B cell (primary cell): ENCODE data around the gene GGTLC1. TPM values are rescaled to one million over a fixed set of nuclear protein-coding genes. Genes with fewer than 3 reads are reported as not detected.
"Not testable (repeated sequence)": the region's sequence is repeated elsewhere in the genome, so short reads cannot be mapped to it uniquely, and the experiment has no call there.

ENCODE experiments used
- ATAC-seq: fragments of 200-7000 bp; cut with Tn5 transposase; one replicate; pipeline ENCODE4 v1.10.0; 2021; ENCODE audit warnings: low read depth, mild to moderate bottlenecking, moderate number of reproducible peaks, moderate library complexity
- CTCF ChIA-PET: fragments of 350-600 bp; sonication (Branson Sonifier 250); formaldehyde crosslinking; loops from one replicate; lab custom pipeline; 2021; ENCODE audit warnings: antibody characterized with exemption, inconsistent platforms; lab: Charles Lee
- POLR2A ChIA-PET: fragments of 350-600 bp; sonication (Branson Sonifier 250); formaldehyde crosslinking; loops from one replicate; lab custom pipeline; 2021; ENCODE audit warnings: antibody characterized with exemption; lab: Charles Lee
- DNase-seq: peaks from one replicate; pipeline ENCODE4 v3.0.0; 2013
- H2AFZ ChIP-seq: 2 replicates; pipeline ENCODE4 v1.6.1; 2012; ENCODE audit warnings: mild to moderate bottlenecking, low read depth, low read length; ENCODE audit not compliant: insufficient read depth, poor library complexity, severe bottlenecking
- H3K27ac ChIP-seq, 2 donors: 1 replicate in 1 of 2; 2 replicates in 1 of 2; pipeline ENCODE4 v1.5.1; 2012 to 2013; ENCODE audit warnings: low read length in 2 of 2, mild to moderate bottlenecking in 2 of 2, moderate library complexity in 1 of 2
- H3K27me3 ChIP-seq, 4 experiments: fragments of 200-600 bp in 1 of 4; sonication (generic) in 1 of 4; replicated peaks in 1 of 4; 1 replicate in 2 of 4; 2 replicates in 2 of 4; pipeline versions ENCODE4 v1.6.1 to v1.7.0; 2013 to 2016; ENCODE audit warnings: low read length in 3 of 4, mild to moderate bottlenecking in 2 of 4, mixed read lengths in 1 of 4, moderate library complexity in 1 of 4; ENCODE audit not compliant: insufficient read depth in 4 of 4, control insufficient read depth in 3 of 4; ENCODE audit errors: control extremely low read depth in 1 of 4
- H3K36me3 ChIP-seq, 2 experiments: replicated peaks in 1 of 2; 1 replicate in 1 of 2; 2 replicates in 1 of 2; pipeline versions ENCODE4 v1.6.1 to v1.7.1; 2013; ENCODE audit warnings: low read length in 1 of 2; ENCODE audit not compliant: insufficient read depth in 2 of 2, control insufficient read depth in 1 of 2; ENCODE audit errors: control extremely low read depth in 1 of 2, extremely low read depth in 1 of 2
- H3K4me1 ChIP-seq, 2 donors: fragments of 200-600 bp in 1 of 2; sonication (generic) in 1 of 2; 1 replicate in 1 of 2; 2 replicates in 1 of 2; pipeline versions ENCODE4 v1.5.1 to v1.6.1; 2013 to 2017; ENCODE audit warnings: low read length in 2 of 2; ENCODE audit not compliant: control insufficient read depth in 2 of 2, insufficient read depth in 2 of 2
- H3K4me2 ChIP-seq: replicated peaks from 2 replicates; pipeline ENCODE3; 2012; ENCODE audit warnings: mild to moderate bottlenecking, low read depth, low read length; ENCODE audit not compliant: poor library complexity, severe bottlenecking
- H3K4me3 ChIP-seq, 5 experiments: fragments of 200-600 bp in 1 of 5; sonication (generic) in 1 of 5; 1 replicate in 3 of 5; 2 replicates in 2 of 5; pipeline versions ENCODE4 v1.5.1 to v1.7.0; 2011 to 2016; ENCODE audit warnings: low read length in 4 of 5, mild to moderate bottlenecking in 4 of 5, low read depth in 2 of 5, control low read depth in 1 of 5, moderate library complexity in 1 of 5; ENCODE audit not compliant: insufficient read depth in 1 of 5; ENCODE audit errors: control extremely low read depth in 1 of 5, extremely low read depth in 1 of 5
- H3K79me2 ChIP-seq: fragments of 200-600 bp; sonication (generic); one replicate; pipeline ENCODE4 v1.6.0; 2016; ENCODE audit warnings: low read length; ENCODE audit not compliant: control insufficient read depth, insufficient read depth
- H3K9ac ChIP-seq: fragments of 200-600 bp; sonication (generic); 2 replicates; pipeline ENCODE4 v1.6.1; 2017; ENCODE audit warnings: mild to moderate bottlenecking, low read length, moderate library complexity
- H3K9me3 ChIP-seq, 3 donors: one replicate each; pipeline versions ENCODE4 v1.6.1 to v1.7.1; 2013; ENCODE audit warnings: low read length in 2 of 3; ENCODE audit not compliant: control insufficient read depth in 2 of 3, insufficient read depth in 1 of 3; ENCODE audit errors: control extremely low read depth in 1 of 3
- H4K20me1 ChIP-seq: 2 replicates; pipeline ENCODE4 v1.6.0; 2012; ENCODE audit warnings: mild to moderate bottlenecking, low read length; ENCODE audit not compliant: insufficient read depth, control insufficient read depth, poor library complexity, severe bottlenecking
- H3K27ac Mint-ChIP-seq: one replicate; pipeline ENCODE4 v1.8.0; 2021; ENCODE audit warnings: mixed read lengths
- H3K27me3 Mint-ChIP-seq: one replicate; pipeline ENCODE4 v1.8.0; 2021; ENCODE audit warnings: mixed read lengths
- H3K4me1 Mint-ChIP-seq: one replicate; pipeline ENCODE4 v1.8.0; 2021; ENCODE audit warnings: mixed read lengths
- H3K4me3 Mint-ChIP-seq: one replicate; pipeline ENCODE4 v1.8.0; 2021; ENCODE audit warnings: mixed read lengths
- H3K9me3 Mint-ChIP-seq: one replicate; pipeline ENCODE4 v1.8.0; 2022; ENCODE audit warnings: mixed read lengths; ENCODE audit not compliant: insufficient read depth
- EZH2 ChIP-seq: IDR thresholded peaks from 2 replicates; pipeline ENCODE4 v1.6.1; 2012; ENCODE audit warnings: borderline replicate concordance, low read depth, mild to moderate bottlenecking, moderate library complexity, low read length; ENCODE audit not compliant: insufficient read depth, poor library complexity, severe bottlenecking
- WGBS: methylation state at CpG from one replicate; pipeline ENCODE4 v1.1.5; 2013; ENCODE audit warnings: missing lambda C conversion rate; ENCODE audit not compliant: insufficient coverage; 5-methylcytosine and 5-hydroxymethylcytosine counted together
- intact Hi-C: fragments of 100-400 bp; cut with micrococcal nuclease; formaldehyde crosslinking; loops from one replicate; pipeline ENCODE4 v1.10.0; 2022
- polyA plus RNA-seq: library from polyadenylated mRNA; depleted of rRNA; stranded (reverse); fragments of >200 nt; gene quantifications from 2 replicates; pipeline ENCODE4 v1.2.3, GENCODE V29; 2012
- total RNA-seq, 2 donors: library from RNA; stranded (reverse); fragments of 120-200 nt in 1 of 2; gene quantifications; 1 replicate in 1 of 2; 2 replicates in 1 of 2; pipeline versions ENCODE4 v1.2.3 to v1.2.4, GENCODE V29; 2013 to 2022
- TF ChIP-seq, protein P1 (sequence below): fragments of 200-600 bp; IDR thresholded peaks from one replicate; pipeline ENCODE4 v1.8.0; 2022; ENCODE audit warnings: antibody characterized with exemption, mild to moderate bottlenecking

GGTLC1 gene
- total and polyA plus RNA-seq, 2 donors (not counting 1 experiment from before 2014, with no cell fraction given): not detected

- ChIA-PET CTCF (interaction anchor here (1.1 to 1.5 kb wide), 2 partner anchors 10 to 58 kb away, joined by 3 read pairs; no protein-coding TSS in a partner anchor), POLR2A (no interaction called here)
- intact Hi-C loops: loop anchor here (1.0 to 5.0 kb wide), 4 partner anchors 59 to 1659 kb away; no protein-coding TSS in a partner anchor
- no CpG with 5 or more reads among the region's 11 CpGs for WGBS
- peak; percentile 53 for DNase-seq
- Histone ChIP-seq H3K79me2 (no peaks in the 10 kb centered on the region), H3K27ac (no peak overlapping the region), H3K4me1 (no peaks in the 10 kb centered on the region), H3K4me2 (no peak overlapping the region), H4K20me1 (no peaks in the 10 kb centered on the region), H3K4me3 (no peak overlapping the region), H3K9ac (no peak overlapping the region), H3K9me3 (no peaks in the 10 kb centered on the region), H3K36me3 (no peaks in the 10 kb centered on the region), H3K27me3 (peaks cover 0 to 4% (median 0%) of the 10 kb centered on the region in 4 experiments), H2AFZ (no peak overlapping the region)
- Mint-ChIP-seq H3K4me3 (no peak overlapping the region), H3K4me1 (no peaks in the 10 kb centered on the region), H3K27me3 (peaks cover 18% of the 10 kb centered on the region), H3K9me3 (no peaks in the 10 kb centered on the region), H3K27ac (no peak overlapping the region)
- no peak for ATAC-seq
- TF ChIP-seq, protein P1, sequence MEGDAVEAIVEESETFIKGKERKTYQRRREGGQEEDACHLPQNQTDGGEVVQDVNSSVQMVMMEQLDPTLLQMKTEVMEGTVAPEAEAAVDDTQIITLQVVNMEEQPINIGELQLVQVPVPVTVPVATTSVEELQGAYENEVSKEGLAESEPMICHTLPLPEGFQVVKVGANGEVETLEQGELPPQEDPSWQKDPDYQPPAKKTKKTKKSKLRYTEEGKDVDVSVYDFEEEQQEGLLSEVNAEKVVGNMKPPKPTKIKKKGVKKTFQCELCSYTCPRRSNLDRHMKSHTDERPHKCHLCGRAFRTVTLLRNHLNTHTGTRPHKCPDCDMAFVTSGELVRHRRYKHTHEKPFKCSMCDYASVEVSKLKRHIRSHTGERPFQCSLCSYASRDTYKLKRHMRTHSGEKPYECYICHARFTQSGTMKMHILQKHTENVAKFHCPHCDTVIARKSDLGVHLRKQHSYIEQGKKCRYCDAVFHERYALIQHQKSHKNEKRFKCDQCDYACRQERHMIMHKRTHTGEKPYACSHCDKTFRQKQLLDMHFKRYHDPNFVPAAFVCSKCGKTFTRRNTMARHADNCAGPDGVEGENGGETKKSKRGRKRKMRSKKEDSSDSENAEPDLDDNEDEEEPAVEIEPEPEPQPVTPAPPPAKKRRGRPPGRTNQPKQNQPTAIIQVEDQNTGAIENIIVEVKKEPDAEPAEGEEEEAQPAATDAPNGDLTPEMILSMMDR: peak; percentile 84
- TF ChIP-seq EZH2: no peak
Observed at GRCh38 chr20:23995905-23996666, 7.5 kb upstream of the GGTLC1 start.

DNA sequence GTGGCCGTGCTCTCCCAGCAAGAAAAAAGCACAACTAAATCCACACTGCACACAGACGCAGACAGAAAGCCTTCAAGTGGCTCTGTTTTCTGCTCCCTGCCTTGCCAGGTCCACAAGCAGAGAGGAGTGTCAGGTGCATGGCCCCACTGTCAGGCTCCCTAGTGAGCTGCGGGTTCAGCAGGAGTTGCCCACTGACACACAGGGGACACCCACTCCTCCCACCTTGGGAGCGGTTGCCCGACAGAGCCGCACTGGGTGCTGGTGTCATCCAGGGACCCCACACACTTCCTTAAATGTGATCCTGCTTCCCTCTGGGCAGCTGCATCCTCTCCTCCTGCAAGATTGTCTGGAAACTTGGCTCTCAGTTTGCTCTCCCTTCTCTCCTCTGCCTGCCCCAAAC, 6.7 kb upstream of the GGTLC1 start:
- H3K4me1 ChIP-seq, H3K4me2 ChIP-seq, H3K79me2 ChIP-seq, H2AFZ ChIP-seq, DNase-seq, H3K9me3 Mint-ChIP-seq, H3K27ac ChIP-seq, H4K20me1 ChIP-seq, POLR2A ChIA-PET, H3K27me3 ChIP-seq, H3K4me3 Mint-ChIP-seq, H3K36me3 ChIP-seq, CTCF ChIA-PET, H3K4me1 Mint-ChIP-seq, H3K9ac ChIP-seq, H3K9me3 ChIP-seq, ATAC-seq, H3K27ac Mint-ChIP-seq, H3K4me3 ChIP-seq: not testable (repeated sequence)
- 80% methylated on average over 4 of the region's 6 CpGs for WGBS
- H3K27me3 Mint-ChIP-seq: peaks cover 18% of the 10 kb centered on the region
- intact Hi-C loops: loop anchor here (5.0 kb wide), 3 partner anchors 328 to 1658 kb away; no protein-coding TSS in a partner anchor

GRCh38 chr20:23994001-23994633, 5.5 kb upstream of the GGTLC1 start:
- DNase-seq, H3K4me1 Mint-ChIP-seq, H3K4me3 ChIP-seq, H3K9me3 Mint-ChIP-seq, H3K4me3 Mint-ChIP-seq, intact Hi-C loops, H3K36me3 ChIP-seq, ATAC-seq, POLR2A ChIA-PET, H2AFZ ChIP-seq, H3K9me3 ChIP-seq, H3K4me1 ChIP-seq, H3K79me2 ChIP-seq, H3K27me3 ChIP-seq, H3K4me2 ChIP-seq, H4K20me1 ChIP-seq, CTCF ChIA-PET, H3K27ac Mint-ChIP-seq, H3K9ac ChIP-seq, H3K27ac ChIP-seq: not testable (repeated sequence)
- WGBS: 93% methylated on average over 8 of the region's 14 CpGs
- peaks cover 17% of the 10 kb centered on the region for H3K27me3 Mint-ChIP-seq
